Keratinocyte (primary cell): ENCODE results near the gene LEP. TPM values are rescaled to one million over a fixed set of nuclear protein-coding genes. Genes with fewer than 3 reads are reported as not detected.

Experiments
- DNase-seq: peaks from one replicate; pipeline ENCODE4 v3.0.0-alpha.2; 2011; ENCODE audit warnings: low read depth, missing footprints, low spot score
- FAIRE-seq: peaks from 2 replicates; lab custom pipeline; 2011; peaks lifted over from hg19 to GRCh38; lab: Jason Lieb, UNC
- H2AFZ ChIP-seq: 2 replicates; pipeline ENCODE4 v1.6.0; 2012; ENCODE audit warnings: low read length, control low read depth, inconsistent platforms; ENCODE audit not compliant: control insufficient read depth
- H3K27ac ChIP-seq: 2 replicates; pipeline ENCODE4 v1.5.1; 2011; ENCODE audit warnings: low read length; ENCODE audit not compliant: control insufficient read depth, insufficient read depth
- H3K27me3 ChIP-seq: 3 replicates; pipeline ENCODE4 v1.6.0; 2011; ENCODE audit warnings: low read length; ENCODE audit not compliant: control insufficient read depth, insufficient read depth; ENCODE audit errors: extremely low read depth
- H3K36me3 ChIP-seq, 2 experiments: 2 replicates in 1 of 2; 3 replicates in 1 of 2; pipeline ENCODE4 v1.5.1; 2011; ENCODE audit warnings: low read length in 2 of 2, mild to moderate bottlenecking in 1 of 2; ENCODE audit not compliant: control insufficient read depth in 2 of 2, insufficient read depth in 2 of 2; ENCODE audit errors: extremely low read depth in 1 of 2
- H3K4me1 ChIP-seq: 3 replicates; pipeline ENCODE4 v1.5.1; 2011; ENCODE audit warnings: low read length; ENCODE audit not compliant: control insufficient read depth, insufficient read depth; ENCODE audit errors: extremely low read depth
- H3K4me2 ChIP-seq: 3 replicates; pipeline ENCODE4 v1.6.0; 2011; ENCODE audit warnings: low read depth, low read length; ENCODE audit not compliant: control insufficient read depth, insufficient read depth; ENCODE audit errors: extremely low read depth
- H3K4me3 ChIP-seq, 3 experiments: fragments of 200-600 bp in 1 of 3; sonication (generic) in 1 of 3; 2 replicates in 2 of 3; 3 replicates in 1 of 3; pipeline ENCODE4 v1.5.1; 2011 to 2016; ENCODE audit warnings: low read length in 3 of 3, mild to moderate bottlenecking in 3 of 3, control low read depth in 2 of 3, inconsistent platforms in 1 of 3, low read depth in 1 of 3, mixed read lengths in 1 of 3, mixed run types in 1 of 3, moderate library complexity in 1 of 3; ENCODE audit not compliant: control insufficient read depth in 2 of 3, insufficient read depth in 2 of 3; ENCODE audit errors: extremely low read depth in 1 of 3
- H3K79me2 ChIP-seq: 2 replicates; pipeline ENCODE4 v1.6.0; 2012; ENCODE audit warnings: low read length; ENCODE audit not compliant: control insufficient read depth, insufficient read depth
- H3K9ac ChIP-seq: 3 replicates; pipeline ENCODE4 v1.6.0; 2011; ENCODE audit warnings: low read length; ENCODE audit not compliant: control insufficient read depth, insufficient read depth; ENCODE audit errors: extremely low read depth
- H3K9me1 ChIP-seq: 3 replicates; pipeline ENCODE4 v1.6.0; 2011; ENCODE audit warnings: low read length; ENCODE audit not compliant: control insufficient read depth, insufficient read depth; ENCODE audit errors: extremely low read depth
- H3K9me3 ChIP-seq: 2 replicates; pipeline ENCODE4 v1.5.1; 2012; ENCODE audit warnings: low read depth, low read length; ENCODE audit not compliant: control insufficient read depth
- H4K20me1 ChIP-seq: 3 replicates; pipeline ENCODE4 v1.6.0; 2011; ENCODE audit warnings: low read length; ENCODE audit not compliant: control insufficient read depth, insufficient read depth; ENCODE audit errors: extremely low read depth
- EZH2 ChIP-seq: IDR thresholded peaks from one replicate; pipeline ENCODE4 v1.6.1; 2012; ENCODE audit warnings: inconsistent platforms, mild to moderate bottlenecking, low read length, moderate library complexity
- dilution Hi-C: fragments of 300-500 bp; cut with MboI; formaldehyde crosslinking; loops from one replicate; pipeline ENCODE4 v1.7.0; 2020; ENCODE audit warnings: low sequenced_read_pairs; ENCODE audit not compliant: extremely low pct_ligation_motif_present
- polyA plus RNA-seq, 5 experiments: library from polyadenylated mRNA; depleted of rRNA in 3 of 5; stranded (reverse) in 3 of 5; stranded (forward) in 1 of 5; unstranded in 1 of 5; fragments of >200 nt; gene quantifications; 1 replicate in 1 of 5; 2 replicates in 3 of 5; 3 replicates in 1 of 5; pipeline versions ENCODE4 v1.2.1 to v1.2.3, GENCODE V29; 2011 to 2012; ENCODE audit warnings: missing spikeins in 2 of 5, low read depth in 1 of 5, low replicate concordance in 1 of 5
- TF ChIP-seq, protein P1 (sequence below), 3 experiments: IDR thresholded peaks in 1 of 3; conservative IDR thresholded peaks in 1 of 3; optimal IDR thresholded peaks in 1 of 3; 2 replicates in 2 of 3; 3 replicates in 1 of 3; pipeline versions ENCODE3 to v1.5.1; 2011; ENCODE audit warnings: low read length in 3 of 3, mild to moderate bottlenecking in 3 of 3, moderate library complexity in 2 of 3, control low read depth in 1 of 3, inconsistent platforms in 1 of 3; ENCODE audit not compliant: insufficient read depth in 2 of 3; ENCODE audit errors: extremely low read depth in 1 of 3

Gene LEP
- polyA plus RNA-seq, 1 donor (not counting 4 experiments of a cell fraction or from before 2014, with no cell fraction given), result 0.10 TPM

DNA sequence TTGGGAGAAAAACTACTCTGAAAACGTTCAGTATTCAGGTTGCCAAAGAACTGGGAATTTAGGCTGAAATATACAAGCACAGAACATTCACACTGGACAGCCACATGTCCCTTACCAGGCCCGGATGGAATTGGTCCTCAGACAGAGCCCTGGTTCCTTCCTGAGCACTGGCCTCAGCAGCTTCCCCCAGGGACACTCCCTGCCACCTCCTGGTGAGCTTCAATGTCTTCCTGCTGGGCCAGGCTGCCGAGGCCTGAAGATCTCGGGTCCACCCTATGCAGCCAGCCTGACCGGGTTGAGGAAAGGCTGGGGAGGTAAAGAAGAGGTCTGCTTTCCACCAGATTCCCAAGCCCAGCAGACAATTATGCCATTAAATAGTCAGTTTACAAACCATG is 24.8 kb downstream of the LEP start:
- dilution Hi-C loops, result no loop called here
- Histone ChIP-seq H3K27ac (no peak overlapping the region), H3K4me1 (peaks cover 22% of the 10 kb centered on the region), H3K36me3 (no peaks in the 10 kb centered on the region), H3K9me3 (no peaks in the 10 kb centered on the region), H3K27me3 (no peaks in the 10 kb centered on the region), H4K20me1 (no peaks in the 10 kb centered on the region), H3K4me3 (no peak overlapping the region), H2AFZ (no peak overlapping the region), H3K79me2 (no peaks in the 10 kb centered on the region), H3K9ac (no peak overlapping the region), H3K9me1 (no peaks in the 10 kb centered on the region), H3K4me2 (no peak overlapping the region)
- DNase-seq (no peak), FAIRE-seq (no peak)
- TF ChIP-seq, protein P1, sequence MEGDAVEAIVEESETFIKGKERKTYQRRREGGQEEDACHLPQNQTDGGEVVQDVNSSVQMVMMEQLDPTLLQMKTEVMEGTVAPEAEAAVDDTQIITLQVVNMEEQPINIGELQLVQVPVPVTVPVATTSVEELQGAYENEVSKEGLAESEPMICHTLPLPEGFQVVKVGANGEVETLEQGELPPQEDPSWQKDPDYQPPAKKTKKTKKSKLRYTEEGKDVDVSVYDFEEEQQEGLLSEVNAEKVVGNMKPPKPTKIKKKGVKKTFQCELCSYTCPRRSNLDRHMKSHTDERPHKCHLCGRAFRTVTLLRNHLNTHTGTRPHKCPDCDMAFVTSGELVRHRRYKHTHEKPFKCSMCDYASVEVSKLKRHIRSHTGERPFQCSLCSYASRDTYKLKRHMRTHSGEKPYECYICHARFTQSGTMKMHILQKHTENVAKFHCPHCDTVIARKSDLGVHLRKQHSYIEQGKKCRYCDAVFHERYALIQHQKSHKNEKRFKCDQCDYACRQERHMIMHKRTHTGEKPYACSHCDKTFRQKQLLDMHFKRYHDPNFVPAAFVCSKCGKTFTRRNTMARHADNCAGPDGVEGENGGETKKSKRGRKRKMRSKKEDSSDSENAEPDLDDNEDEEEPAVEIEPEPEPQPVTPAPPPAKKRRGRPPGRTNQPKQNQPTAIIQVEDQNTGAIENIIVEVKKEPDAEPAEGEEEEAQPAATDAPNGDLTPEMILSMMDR (optimal IDR thresholded peaks at IDR 0.05 in 1 of 3, IDR thresholded peaks at IDR 0.05 in 1 of 3, conservative IDR thresholded peaks at IDR 0.05 in 1 of 3; ENCODE audit: extremely low read depth in 1 of 3, insufficient read depth in 2 of 3, low read length in 3 of 3), result no peak
- TF ChIP-seq EZH2, result no peak

DNA sequence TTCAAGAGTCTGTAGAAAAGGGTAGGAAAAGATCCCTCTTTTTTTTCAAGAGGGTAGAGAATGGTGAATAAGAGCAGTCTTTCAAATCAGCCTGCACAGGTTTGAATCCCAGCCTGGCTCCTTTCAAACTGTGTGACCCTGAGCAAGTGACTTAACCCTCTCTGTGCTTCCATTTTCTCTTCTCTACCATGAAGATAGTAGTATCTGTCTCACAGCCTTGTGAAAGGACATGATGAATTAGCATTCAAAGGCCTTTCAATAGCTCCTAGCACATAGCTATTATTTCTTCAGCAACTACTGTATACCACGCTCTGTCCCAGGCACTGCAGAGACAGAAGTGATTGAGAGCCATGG is 25.4 kb downstream of the LEP start:
- FAIRE-seq (no peak), DNase-seq (no peak)
- H4K20me1 ChIP-seq, result no peaks in the 10 kb centered on the region
- no peaks in the 10 kb centered on the region for H3K27me3 ChIP-seq
- H3K9me1 ChIP-seq, result no peaks in the 10 kb centered on the region
- TF ChIP-seq, protein P1 (optimal IDR thresholded peaks at IDR 0.05 in 1 of 3, IDR thresholded peaks at IDR 0.05 in 1 of 3, conservative IDR thresholded peaks at IDR 0.05 in 1 of 3; ENCODE audit: extremely low read depth in 1 of 3, insufficient read depth in 2 of 3, low read length in 3 of 3), result no peak
- TF ChIP-seq EZH2, result no peak
- H3K4me2 ChIP-seq, result peak overlapping the region; percentile 82
- H2AFZ ChIP-seq, result peak overlapping the region; percentile 88
- dilution Hi-C loops, result no loop called here
- H3K36me3 ChIP-seq, result no peaks in the 10 kb centered on the region
- no peaks in the 10 kb centered on the region for H3K9me3 ChIP-seq
- no peak overlapping the region for H3K9ac ChIP-seq
- H3K4me1 ChIP-seq, result peaks cover 26% of the 10 kb centered on the region
- H3K27ac ChIP-seq, result peak overlapping the region; percentile 67
- no peak overlapping the region for H3K4me3 ChIP-seq
- H3K79me2 ChIP-seq, result no peaks in the 10 kb centered on the region
